ENCODE results near the gene LRMDA.
"Not testable (repeated sequence)": the region's sequence is repeated elsewhere in the genome, so short reads cannot be mapped to it uniquely, and the experiment has no call there.

LRMDA gene

DNA sequence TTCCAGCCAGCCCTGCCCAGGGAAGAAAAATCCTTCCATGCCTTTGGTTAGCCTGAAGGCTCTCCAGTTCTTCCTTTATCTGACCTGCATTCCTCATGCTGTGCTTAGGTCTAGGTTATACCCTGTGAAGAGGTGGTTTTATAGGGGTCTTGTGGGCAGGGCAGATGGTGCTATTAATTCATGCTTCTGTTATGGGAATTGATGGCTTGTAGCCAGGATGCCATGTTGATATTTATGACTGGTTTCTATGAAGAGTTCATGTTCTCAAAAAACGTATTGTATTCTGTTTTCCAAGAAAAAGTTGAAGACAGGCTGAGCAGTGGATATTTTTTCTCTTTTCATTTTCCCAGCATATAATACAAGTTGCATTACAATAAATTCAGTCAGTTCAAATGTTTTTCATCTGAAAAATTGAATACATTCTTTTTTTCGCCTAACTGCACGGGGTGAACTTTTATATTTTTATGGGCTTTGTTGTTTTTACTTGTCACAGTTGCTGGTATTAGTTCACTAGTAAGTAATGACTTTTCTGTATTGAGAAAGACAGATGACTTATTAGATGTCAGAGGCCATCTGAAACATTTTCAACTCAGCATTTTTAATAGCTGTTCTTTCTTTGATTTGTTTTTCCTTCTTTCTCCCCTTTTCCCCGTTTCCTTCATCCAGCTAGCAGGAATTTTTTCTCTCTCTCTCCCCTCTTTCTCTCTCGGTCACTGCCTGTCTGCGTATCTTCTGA, 322.8 kb downstream of the LRMDA start:
- DNase-seq = no peak

DNA sequence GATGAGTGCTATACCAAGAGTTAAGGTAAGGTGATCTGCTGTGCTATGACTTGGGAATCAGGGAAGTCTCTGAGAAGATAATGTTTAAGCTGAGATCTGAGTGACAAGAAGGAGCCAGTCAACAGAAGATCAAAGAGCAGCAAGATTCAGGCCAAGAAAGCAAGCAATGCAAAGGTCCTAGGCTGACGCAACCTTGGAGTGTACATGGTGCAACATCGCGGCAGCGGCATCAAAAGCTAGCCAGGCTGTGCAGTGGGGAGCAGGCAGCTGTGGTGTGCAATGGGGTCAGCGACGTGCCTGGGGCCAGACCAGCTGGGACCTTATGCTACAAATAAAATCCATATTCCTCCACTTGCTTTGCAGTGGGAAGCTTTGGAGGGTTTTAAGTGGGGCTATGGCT, 324.1 kb downstream of the LRMDA start:
- DNase-seq = no peak

DNA sequence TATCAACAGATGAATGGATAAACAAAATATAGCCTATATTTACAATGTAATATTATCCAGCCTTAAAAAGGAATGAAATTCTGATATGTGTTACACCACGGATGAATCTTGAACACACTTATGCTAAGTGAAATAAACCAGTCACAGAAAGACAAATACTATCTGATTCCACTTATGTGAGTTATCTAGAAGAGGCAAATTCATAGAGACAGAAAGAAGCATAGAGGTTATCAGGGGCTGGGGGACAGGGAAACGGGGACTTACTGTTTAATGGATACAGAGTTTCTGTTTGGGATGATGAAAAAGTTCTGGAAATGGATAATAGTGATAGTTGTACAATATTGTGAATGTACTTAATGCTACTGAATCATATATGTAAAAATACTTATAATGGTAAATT, 329.9 kb downstream of the LRMDA start:
- DNase-seq = no peak

DNA sequence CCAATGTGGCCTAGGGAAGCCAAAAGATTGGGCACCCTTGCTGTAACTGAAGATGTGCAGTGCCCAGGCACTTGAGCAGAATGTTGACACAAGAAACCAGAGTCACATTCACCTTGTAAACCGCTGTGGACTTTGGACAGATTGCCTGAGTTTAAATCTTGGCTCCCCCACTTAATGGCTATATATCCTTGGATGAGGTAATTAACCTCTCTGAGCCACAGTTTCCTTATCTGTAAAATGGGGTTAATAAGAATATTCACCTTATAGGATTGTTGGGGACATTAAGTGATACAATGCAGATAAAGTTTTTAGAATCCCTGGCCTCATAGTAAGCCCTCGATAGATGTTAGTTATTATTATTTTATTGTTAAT, 331.0 kb downstream of the LRMDA start:
- no peak for DNase-seq

DNA sequence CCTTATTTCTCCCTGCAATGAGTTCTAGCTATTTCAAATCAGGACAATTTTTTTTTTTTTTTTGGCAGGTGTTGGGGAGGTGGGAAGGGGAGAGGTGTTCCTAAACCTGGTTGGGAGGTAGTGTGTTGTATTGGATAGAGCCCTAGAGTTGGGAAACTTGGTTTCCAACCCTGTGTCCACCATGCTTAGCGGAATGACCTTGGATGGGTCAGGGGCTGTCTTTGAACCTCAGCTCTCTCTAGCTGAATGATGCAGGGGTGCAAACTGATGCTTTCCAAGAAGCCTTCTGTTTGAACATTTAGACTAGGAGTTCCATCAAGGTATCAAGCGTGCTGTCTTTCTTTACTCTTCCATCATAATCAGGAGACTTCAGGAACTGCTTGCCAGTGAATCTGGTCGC, 332.2 kb downstream of the LRMDA start:
- DNase-seq = no peak

DNA sequence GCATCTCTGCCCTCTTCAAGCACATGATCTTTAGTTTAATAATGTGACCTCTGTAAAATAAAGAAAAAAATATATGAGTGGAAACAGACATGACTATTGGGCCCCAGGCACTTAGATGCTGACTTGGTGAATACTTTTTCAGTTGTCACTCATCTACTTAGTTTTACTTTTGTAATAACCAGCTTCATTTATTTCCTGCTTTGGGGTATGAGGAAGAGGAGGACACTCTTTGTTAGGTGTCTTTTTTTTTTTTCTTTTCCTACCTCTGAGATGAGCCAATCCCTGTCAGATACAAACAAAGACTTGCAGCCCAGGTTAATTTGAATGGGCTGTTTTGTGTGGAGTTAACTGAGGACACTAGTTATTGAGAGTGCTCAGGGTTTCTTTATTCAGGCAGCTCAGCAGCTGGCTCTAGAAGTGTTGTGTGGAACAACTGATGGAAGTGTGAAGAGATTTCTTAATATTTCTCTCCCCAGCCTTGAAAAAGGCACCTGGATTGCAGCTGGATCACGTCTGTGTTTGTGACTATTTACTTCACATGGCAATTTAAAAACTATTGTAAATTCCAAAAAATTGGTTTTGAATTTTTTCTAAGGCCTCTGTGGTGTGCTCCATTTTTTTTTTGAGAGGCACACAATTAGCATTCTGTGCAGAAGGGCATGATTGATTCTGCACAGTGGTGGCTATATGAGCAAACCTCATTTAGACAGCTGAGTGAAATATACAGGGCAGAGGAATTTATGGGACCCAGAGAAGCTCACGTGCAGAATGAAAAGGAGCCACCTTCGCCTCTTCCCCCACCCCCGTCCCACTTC, 333.8 kb downstream of the LRMDA start:
- DNase-seq = no peak

DNA sequence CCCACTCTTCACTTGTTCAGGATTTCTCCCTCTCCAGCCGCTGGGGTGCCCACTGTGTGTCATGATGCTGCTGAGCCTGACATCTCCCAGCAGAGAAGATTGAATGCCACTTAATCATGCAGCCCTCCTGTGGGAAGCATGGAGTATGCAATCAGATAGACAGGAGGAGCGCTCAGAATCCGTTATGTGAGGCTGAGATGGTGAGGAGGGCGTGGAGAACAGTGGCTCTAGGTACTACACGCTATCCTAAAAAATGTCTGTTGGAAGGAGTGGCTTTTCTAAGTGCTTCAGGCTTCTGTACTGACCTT, 334.3 kb downstream of the LRMDA start:
- peak; percentile 4 for DNase-seq

DNA sequence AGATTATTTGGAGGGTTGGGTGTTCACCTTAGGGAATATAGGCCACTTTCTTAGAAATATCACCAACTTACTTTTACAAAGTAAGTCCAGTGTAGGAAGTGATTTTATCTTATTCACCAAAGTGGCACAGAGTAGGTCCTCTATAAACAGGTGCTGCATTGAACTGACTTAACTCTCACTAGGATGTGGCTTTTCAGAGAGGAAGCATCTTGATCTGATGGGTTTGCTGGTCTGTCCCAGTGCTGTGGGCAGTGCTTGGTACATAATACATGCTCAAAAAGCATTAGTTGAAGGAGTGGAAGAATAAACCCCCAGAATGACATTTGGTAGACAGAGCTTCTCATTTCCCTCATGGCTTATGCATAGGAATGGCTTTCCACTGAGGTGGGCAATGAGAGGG, 334.7 kb downstream of the LRMDA start:
- DNase-seq = no peak

DNA sequence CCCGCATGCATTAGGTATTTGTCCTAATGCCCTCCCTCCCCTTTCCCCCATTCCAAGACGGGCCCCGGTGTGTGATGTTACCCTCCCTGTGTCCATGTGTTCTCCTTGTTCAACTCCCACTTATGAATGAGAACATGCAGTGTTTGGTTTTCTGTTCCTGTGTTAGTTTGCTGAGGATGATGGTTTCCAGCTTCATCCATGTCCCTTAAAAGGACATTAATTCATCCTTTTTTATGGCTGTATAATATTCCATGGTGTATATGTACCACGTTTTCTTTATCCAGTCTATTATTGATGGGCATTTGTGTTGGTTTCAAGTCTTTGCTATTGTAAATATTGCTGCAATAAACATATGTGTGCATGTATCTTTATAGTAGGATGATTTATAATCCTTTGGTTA, 335.3 kb downstream of the LRMDA start:
- DNase-seq = not testable (repeated sequence)

DNA sequence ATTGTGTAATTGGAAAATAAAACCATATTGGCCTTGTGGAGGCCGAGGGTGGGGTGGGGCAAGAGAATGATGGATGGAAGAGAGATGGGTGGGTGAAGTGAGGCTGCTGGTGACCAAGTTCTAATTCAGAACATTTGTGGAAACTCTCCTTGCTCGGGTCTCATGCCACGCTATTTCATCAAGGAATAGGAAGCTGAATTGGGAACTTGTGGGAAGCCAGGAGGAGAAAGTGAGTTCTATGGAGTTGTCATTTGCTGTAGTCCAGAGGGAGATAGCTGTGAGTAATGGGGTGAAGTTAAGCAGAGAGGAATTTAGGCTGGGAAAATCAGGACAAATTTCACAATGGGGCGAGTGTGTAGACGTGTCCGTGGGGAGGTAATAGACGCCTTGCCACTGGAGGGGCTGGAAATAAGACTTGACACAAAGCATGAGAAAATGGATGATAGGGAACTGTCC, 339.2 kb downstream of the LRMDA start:
- no peak for DNase-seq

DNA sequence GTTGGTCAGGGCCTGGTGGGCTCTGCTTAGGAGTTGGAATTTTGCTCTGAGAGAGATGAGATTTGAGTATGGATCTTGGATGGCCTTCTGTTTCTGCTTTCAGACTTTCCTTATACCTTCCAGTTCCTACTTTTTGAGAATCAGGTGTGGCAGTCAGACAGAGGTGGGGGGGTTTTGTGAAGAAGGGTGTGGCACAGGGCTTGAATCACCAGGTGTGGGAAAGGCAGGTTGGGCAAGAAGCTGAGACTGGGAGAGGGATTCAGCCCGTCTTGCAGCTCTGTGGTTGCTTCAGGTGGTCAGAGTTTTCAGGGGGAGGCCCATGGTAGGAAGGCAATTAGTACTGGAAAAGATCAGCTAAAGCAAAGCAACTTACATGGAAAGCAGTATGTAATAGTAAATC, 340.2 kb downstream of the LRMDA start:
- DNase-seq = no peak

DNA sequence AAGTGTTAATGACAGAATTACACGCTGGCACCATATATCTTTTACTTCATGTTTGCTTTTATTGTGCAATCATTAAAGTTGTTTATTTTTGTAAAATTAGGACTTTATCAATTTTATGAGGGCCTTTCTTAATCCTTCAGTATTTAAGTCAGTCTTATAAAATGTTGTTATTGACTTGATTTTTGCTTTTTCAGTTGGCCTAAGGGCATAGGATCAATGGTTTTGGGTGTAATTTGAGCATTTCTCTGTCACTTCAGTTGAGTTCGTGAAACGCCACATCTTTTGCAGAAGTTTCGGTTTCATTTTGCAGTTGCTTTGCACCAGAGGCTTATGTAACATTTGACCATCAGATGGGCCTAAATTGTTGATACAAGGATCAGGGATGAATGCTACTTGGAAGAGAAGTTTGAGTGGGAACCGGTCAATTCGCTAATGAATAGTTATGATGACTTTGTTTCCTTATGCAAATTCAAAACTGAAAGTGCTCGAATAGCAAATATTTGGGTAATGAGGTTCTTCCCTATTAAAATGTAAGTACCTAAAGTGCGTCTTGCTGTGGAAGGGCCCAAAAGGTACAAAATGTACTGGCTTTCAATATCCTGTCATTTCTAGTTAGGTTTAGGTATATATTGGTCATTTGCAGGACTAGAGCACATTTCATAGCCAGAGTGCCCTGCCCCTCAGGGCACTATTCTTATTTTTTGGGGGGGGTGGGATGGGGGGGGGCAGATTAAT, 340.9 kb downstream of the LRMDA start:
- no peak for DNase-seq

DNA sequence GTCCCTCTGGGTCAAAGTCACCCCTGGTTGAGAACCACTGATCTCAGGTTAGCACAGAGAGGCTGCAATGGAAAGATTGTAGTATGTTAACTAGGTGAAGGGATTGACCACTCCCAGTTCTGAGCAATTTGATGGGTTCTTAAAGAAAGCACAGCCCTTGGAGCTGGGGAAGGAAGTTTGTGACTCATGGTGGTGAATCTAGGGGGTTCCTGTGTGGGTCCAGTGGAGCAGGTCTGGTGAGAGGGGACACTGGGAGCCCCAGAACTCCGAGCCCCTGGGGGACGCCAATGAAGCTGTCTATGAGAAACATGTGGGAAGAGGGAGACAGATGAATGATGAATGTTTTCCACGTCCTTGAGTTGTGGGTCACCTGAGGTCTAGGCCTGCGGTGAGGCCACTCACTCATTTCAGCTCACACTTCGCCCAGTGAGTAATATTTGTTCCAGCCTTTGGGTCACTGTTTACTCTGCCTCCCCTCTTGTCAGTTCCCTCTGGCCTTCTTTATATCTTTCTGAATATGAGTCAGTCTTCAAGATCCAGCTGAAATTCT, 341.9 kb downstream of the LRMDA start:
- DNase-seq = no peak

DNA sequence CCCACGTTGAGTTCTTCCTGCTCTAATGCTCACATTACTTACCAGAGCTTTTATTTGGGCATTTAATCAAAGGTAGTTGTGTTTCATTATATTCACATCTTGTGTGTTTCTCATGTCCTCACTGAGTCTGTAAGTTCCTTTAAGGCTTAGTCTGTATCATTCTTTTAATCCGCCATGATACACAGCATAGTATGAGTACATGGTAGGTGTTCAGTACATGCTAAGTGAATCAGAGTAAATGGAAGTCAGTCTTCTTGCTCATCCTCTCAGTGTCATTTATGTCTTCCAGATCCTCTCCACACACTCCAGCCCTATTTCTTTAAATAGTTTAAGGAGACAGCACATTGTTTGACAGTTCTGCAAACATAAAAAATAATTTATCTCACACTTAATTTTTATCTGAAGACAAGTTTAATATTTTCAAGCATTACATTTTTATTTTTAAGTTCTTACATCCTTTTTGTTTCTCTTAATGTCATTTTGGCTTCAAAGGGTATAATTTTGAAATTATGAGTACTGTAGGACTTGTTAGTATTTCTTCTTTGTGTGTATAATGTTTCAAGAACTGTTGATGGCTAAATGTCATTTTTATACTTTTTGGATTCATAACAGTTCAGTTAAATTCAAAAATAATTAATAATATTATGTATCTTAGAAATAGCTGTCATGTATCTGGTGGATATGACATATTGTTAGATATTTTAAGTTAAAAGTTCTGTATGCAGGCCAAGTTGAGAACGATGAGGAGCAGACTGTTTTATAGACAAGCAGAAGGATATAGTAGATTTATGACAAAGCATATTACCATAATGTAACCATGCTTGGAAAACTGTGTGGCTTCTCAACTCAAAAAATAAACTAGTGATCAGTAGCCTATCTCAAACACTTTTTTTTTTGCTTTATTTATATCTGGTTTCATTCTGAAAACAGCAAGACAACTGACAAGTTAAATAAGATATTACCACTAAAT, 342.7 kb downstream of the LRMDA start:
- DNase-seq = no peak

DNA sequence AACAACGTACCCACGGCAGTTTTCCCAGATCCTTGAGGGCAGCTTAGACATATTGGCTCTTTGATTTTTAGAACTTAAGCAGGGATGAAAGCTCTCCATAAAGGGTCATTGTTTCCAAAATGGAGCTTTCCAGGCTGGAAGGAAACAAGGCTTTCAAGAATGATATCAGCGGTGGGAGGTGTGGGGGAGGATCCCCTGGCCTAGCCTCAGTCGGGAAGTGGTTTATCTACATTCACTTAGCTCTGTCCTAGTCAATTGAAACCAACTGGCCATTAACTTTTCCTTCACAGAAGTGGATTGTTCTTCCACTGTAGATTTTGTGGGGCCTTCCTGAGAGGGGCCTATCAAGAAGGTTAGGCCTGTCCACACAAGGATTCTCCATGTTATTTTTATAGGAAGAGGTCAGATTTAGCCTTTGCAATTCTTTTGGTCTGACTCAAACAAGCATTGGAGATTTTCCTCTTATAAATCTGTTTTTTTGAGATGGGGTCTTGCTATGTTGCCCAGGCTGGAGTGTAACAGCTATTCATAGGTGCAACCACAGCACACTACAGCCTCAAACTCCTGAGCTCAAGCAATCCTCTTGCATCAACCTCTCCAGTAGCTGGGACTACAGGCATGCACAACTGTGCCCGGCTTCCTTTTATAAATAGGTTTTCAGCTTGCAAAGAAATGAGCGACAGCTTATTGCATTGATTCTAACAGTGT, 343.5 kb downstream of the LRMDA start:
- no peak for DNase-seq

DNA sequence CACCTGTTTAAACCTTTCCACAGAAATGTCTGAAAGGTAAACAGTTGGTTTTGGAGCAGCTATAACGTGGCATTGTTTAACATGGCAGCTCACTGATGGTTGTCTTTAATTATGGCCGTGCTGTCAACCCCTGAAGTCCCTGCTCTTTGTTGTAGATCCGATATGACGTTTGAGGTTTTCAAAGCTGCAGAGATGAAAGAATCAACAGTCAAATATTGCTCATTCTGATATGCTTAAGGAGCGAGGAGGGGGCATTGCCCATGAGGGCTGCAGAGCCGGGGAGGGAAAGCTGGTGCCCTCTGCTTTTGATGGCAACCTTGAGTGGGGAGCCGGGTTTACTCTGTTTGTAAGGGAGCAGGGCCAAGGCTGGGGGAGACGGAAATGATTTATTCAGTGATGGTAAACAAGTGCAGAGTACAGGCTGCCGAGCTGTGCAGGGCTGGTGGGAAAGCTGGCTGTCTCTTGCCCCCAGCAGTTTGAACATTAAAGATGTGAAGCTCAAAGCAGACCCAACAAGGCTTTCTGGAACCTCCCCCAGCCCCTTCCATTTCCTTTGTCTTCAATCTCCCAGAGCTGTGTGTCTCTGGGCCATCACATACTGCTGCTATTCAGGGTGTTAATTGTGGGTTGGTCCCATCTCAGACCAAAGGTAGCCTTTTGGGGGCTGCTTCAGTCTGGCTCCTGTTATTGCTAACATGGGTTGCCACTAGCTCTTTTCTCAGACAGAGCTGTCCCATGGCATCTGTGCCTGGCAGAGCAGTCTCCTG, 345.5 kb downstream of the LRMDA start:
- DNase-seq = no peak

DNA sequence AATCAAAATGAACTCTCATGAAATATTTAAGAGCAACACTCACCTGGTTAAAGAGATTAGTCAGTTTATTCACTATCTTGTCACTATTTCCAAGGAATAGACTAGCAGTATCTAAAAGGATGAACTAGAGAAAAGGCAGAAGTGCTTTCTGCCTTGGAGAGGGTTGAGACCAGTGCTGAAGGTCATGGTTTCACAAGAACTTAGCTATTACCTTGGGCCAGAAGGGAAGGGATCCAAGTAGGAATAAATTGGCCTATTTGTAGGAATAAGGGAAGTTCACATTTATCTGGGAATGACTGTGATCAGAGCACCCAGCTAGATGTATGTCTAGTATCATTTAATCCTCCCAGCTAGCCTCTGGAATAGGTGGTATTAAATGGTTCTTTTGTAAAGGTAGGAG, 347.2 kb downstream of the LRMDA start:
- no peak for DNase-seq

DNA sequence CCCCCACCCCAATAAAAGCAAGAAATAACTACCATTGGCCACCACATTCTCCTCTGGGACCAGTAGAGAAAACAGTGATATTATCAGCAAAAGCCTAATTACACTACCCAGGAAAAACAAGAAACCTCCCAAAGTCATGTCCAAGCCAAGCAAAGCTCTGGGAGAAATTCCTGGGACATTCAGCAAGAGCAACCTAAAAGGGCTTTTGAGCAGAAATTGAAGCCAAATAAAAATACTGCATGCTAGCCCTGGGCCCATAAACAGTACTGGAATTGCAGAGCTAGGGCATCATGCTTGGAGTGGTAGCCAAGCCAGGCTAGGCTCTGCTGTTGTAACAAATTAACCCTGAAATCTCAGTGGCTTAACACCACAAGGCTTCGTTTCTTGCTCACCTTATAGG, 347.9 kb downstream of the LRMDA start:
- DNase-seq = no peak

DNA sequence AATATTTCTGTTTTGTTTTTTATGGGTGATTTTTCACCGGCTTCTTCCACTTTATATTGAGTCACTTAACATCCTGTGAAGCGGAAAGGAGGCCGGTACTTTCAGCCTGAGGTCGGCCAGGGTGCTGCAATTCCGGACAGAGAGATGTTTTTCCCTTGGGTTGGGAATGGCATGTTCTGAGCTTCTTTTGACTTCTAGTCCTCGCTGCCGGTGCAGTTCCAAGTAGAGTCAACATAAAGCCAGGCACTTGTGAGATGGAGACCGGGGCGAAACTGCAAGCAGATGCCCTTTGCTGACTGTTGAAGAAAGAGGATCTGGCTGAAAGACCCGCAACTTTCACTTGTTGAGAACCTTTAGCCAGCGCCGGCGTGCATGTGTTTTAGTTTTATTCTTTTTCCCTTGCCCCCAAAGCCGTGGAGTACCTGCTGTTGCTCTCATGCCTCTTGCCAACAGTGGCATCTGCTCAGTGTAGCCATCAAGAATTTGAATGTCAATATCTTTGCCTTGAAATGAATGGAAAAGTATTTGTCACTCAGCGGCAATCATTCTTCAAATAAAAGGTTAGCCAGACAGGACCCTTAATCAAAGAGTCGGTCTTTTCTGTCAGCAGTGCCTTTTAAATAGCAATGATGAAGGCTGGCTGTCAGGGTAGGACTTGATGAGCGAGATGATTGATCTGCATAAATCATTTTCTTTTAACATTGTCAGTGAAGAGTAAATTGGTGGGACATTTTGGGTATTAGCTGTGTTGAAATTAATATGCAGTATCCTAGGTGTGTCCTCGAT, 351.2 kb downstream of the LRMDA start:
- DNase-seq = no peak

Measured in NCI-H82 (cell line).